ENCODE results near the gene ASCL1. TPM values are rescaled to one million over a fixed set of nuclear protein-coding genes. Genes with fewer than 3 reads are reported as not detected.

The ASCL1 gene
- total and polyA plus RNA-seq, 2 of the 13 experiments (the other 11 are each of a cell fraction or from before 2014, with no cell fraction given) = not detected

DNA sequence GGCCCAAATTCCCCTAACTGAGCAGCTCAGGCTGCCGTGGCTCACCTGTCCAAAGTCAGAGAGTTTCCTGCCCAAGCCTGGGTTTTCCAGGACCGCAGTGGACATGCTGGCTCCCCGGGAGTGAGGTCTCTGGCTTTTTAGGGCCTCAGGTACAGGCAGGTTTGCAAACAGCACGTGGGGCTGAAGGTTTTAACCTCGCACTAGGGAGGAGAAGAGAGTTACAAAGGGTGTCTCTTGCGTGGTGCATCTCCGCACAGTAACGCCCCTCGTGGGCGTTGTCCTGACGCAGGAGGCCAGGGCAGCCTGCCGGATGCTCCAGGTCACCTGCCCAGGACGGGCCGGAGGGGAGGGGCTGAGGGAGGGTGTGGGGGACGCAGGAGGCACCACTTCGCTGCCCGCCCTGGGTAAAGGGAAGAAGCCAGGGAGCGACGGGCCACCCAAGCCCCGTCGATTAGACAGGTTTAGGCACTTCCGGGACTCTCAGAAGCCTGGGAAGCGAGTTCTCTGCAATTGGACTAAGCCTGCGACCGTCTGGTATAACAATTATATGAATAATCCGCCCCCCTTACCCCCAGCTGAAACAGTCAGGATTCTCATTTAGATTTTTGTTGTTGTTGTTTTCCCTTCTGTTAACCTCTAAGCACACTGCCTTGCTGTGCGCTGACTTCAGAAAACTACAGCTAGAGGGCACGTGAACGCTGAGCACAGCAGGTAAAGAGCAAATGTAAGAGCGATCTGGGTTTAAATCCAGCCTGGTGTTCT, 40.3 kb upstream of the ASCL1 start, which contains the start of gene PAH (continued):
- TF ChIP-seq TFE3 (CRISPR knock-in tag; IDR thresholded peaks at IDR 0.05) = peak; percentile 90
- peak; percentile 73; the same call in 1 of the 2 replicates for TF ChIP-seq ZSCAN20 (CRISPR knock-in tag; IDR thresholded peaks at IDR 0.05; ENCODE audit: borderline replicate concordance)
- no peak for TF ChIP-seq SMYD3 (CRISPR knock-in tag; IDR thresholded peaks at IDR 0.05)
- TF ChIP-seq ARID2 (CRISPR knock-in tag; IDR thresholded peaks at IDR 0.05; ENCODE audit: borderline replicate concordance) = no peak
- TF ChIP-seq TERF1 (CRISPR knock-in tag; IDR thresholded peaks at IDR 0.05) = no peak
- no peak for TF ChIP-seq DPF2 (CRISPR knock-in tag; IDR thresholded peaks at IDR 0.05; ENCODE audit: borderline replicate concordance, low read depth)
- peak; percentile 57; the same call in 1 of the 2 replicates for TF ChIP-seq RBFOX2 (IDR thresholded peaks at IDR 0.05; ENCODE audit: low read depth, low read length)
- TF ChIP-seq, protein P1, sequence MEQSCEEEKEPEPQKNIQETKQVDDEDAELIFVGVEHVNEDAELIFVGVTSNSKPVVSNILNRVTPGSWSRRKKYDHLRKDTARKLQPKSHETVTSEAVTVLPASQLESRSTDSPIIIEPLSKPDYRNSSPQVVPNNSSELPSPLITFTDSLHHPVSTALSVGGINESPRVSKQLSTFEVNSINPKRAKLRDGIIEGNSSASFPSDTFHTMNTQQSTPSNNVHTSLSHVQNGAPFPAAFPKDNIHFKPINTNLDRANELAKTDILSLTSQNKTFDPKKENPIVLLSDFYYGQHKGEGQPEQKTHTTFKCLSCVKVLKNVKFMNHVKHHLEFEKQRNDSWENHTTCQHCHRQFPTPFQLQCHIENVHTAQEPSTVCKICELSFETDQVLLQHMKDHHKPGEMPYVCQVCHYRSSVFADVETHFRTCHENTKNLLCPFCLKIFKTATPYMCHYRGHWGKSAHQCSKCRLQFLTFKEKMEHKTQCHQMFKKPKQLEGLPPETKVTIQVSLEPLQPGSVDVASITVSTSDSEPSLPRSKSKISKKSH (CRISPR knock-in tag; IDR thresholded peaks at IDR 0.05; ENCODE audit: borderline replicate concordance) = no peak
- TF ChIP-seq, protein P2, sequence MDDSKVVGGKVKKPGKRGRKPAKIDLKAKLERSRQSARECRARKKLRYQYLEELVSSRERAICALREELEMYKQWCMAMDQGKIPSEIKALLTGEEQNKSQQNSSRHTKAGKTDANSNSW (CRISPR knock-in tag; IDR thresholded peaks at IDR 0.05; ENCODE audit: borderline replicate concordance) = no peak
- TF ChIP-seq ZSCAN5A (CRISPR knock-in tag; IDR thresholded peaks at IDR 0.05; ENCODE audit: borderline replicate concordance) = no peak
- TF ChIP-seq RFXANK (CRISPR knock-in tag; IDR thresholded peaks at IDR 0.05) = no peak
- TF ChIP-seq, protein P3, sequence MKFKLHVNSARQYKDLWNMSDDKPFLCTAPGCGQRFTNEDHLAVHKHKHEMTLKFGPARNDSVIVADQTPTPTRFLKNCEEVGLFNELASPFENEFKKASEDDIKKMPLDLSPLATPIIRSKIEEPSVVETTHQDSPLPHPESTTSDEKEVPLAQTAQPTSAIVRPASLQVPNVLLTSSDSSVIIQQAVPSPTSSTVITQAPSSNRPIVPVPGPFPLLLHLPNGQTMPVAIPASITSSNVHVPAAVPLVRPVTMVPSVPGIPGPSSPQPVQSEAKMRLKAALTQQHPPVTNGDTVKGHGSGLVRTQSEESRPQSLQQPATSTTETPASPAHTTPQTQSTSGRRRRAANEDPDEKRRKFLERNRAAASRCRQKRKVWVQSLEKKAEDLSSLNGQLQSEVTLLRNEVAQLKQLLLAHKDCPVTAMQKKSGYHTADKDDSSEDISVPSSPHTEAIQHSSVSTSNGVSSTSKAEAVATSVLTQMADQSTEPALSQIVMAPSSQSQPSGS (CRISPR knock-in tag; IDR thresholded peaks at IDR 0.05) = no peak
- TF ChIP-seq ZIK1 (CRISPR knock-in tag; IDR thresholded peaks at IDR 0.05; ENCODE audit: borderline replicate concordance, low read depth) = no peak; the same call in 1 of the 2 replicates
- TF ChIP-seq PRDM15 (CRISPR knock-in tag; IDR thresholded peaks at IDR 0.05) = no peak
- no peak for TF ChIP-seq SRF (IDR thresholded peaks at IDR 0.05; ENCODE audit: low read depth, low read length)
- TF ChIP-seq ZNF317 (CRISPR knock-in tag; IDR thresholded peaks at IDR 0.05) = peak; percentile 32; the same call in 1 of the 2 replicates
- no peak for TF ChIP-seq U2AF2 (IDR thresholded peaks at IDR 0.05; ENCODE audit: low read depth, low read length)

All from HepG2 (cell line).